Esophagus squamous epithelium (tissue), 5 donors: Measurements from ENCODE around the gene PTPN14. TPM values are rescaled to one million over a fixed set of nuclear protein-coding genes. Genes with fewer than 3 reads are reported as not detected.

ENCODE experiments used
- DNase-seq: peaks from one replicate; lab custom pipeline; 2025; lab: John Stamatoyannopoulos, UW
- H3K27ac ChIP-seq, 4 donors: fragments of 200-600 bp; sonication (generic); one replicate each; pipeline ENCODE4 v1.5.1; 2016 to 2019; ENCODE audit warnings: mild to moderate bottlenecking in 1 of 4
- H3K27me3 ChIP-seq, 4 donors: fragments of 200-600 bp; sonication (generic); 1 replicate in 3 of 4; 2 replicates in 1 of 4; pipeline versions ENCODE4 v1.5.1 to v1.6.0; 2017 to 2021; ENCODE audit warnings: antibody characterized with exemption in 1 of 4
- H3K36me3 ChIP-seq, 3 donors: fragments of 200-600 bp; sonication (generic); one replicate each; pipeline ENCODE4 v1.5.1; 2016 to 2019
- H3K4me1 ChIP-seq, 3 donors: fragments of 200-600 bp; sonication (generic); one replicate each; pipeline ENCODE4 v1.5.1; 2017 to 2019
- H3K4me3 ChIP-seq, 4 donors: fragments of 200-600 bp; sonication (generic); 1 replicate in 3 of 4; 2 replicates in 1 of 4; pipeline ENCODE4 v1.5.1; 2016 to 2019; ENCODE audit warnings: mild to moderate bottlenecking in 2 of 4, moderate library complexity in 1 of 4
- H3K9me3 ChIP-seq, 3 donors: fragments of 200-600 bp; sonication (generic); one replicate each; pipeline ENCODE4 v1.5.1; 2016 to 2019
- POLR2A ChIP-seq, 4 donors: fragments of 450-650 bp; IDR thresholded peaks; one replicate each; pipeline ENCODE4 v1.6.1; 2017; ENCODE audit warnings: antibody characterized with exemption in 4 of 4, mild to moderate bottlenecking in 4 of 4, moderate library complexity in 3 of 4
- WGBS, 2 donors: methylation state at CpG; one replicate each; pipeline ENCODE4 v1.1.5; 2018; 5-methylcytosine and 5-hydroxymethylcytosine counted together
- intact Hi-C: fragments of 100-400 bp; cut with DNase I; formaldehyde crosslinking; loops from one replicate; pipeline ENCODE4 v1.15.0; 2022
- total RNA-seq, 4 donors: library from RNA; depleted of rRNA; stranded (reverse); fragments of >200 nt; gene quantifications; one replicate each; pipeline ENCODE4 v1.1.0, GENCODE V29; 2016
- TF ChIP-seq, protein P1 (sequence below), 6 experiments: fragments of 450-650 bp in 4 of 6; fragments of 200-600 bp in 2 of 6; sonication (generic) in 2 of 6; IDR thresholded peaks; one replicate each; pipeline ENCODE4 v1.5.1; 2016 to 2019; ENCODE audit warnings: antibody characterized with exemption in 6 of 6, mild to moderate bottlenecking in 4 of 6, moderate library complexity in 4 of 6
- donor health status: DM: yes; HTN: yes; CAD: no.

PTPN14 gene
- total RNA-seq, 4 donors from 2014 or later, result 14.4 to 28.8 (median 15.7) TPM

DNA sequence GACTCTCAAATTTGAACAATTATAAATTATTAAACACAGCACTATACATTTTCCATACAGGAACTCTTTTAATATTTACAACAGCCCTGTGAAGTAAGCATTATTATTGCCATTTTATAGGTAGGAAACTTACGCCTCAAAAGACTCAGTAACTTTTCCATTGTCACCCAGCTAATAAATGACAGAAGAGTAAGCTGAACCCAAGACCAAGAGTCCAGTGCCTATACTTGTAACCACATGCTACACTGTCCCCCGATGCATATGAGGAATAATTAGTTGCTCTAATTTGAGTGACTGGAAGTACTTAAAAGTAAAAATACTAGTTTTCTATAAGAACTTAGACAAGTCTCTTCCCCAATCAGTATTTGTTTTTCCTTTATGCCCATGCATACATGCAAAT, 88.5 kb downstream of the PTPN14 start:
- H3K4me3 ChIP-seq, result no peak overlapping the region
- H3K9me3 ChIP-seq, result no peaks in the 10 kb centered on the region
- H3K27me3 ChIP-seq, result no peaks in the 10 kb centered on the region
- peaks cover 0 to 20% (median 11%) of the 10 kb centered on the region in 3 donors for H3K4me1 ChIP-seq
- 76 to 94% methylated on average over 2 of the region's 2 CpGs for WGBS, 2 donors
- no peak for DNase-seq
- TF ChIP-seq, protein P1, sequence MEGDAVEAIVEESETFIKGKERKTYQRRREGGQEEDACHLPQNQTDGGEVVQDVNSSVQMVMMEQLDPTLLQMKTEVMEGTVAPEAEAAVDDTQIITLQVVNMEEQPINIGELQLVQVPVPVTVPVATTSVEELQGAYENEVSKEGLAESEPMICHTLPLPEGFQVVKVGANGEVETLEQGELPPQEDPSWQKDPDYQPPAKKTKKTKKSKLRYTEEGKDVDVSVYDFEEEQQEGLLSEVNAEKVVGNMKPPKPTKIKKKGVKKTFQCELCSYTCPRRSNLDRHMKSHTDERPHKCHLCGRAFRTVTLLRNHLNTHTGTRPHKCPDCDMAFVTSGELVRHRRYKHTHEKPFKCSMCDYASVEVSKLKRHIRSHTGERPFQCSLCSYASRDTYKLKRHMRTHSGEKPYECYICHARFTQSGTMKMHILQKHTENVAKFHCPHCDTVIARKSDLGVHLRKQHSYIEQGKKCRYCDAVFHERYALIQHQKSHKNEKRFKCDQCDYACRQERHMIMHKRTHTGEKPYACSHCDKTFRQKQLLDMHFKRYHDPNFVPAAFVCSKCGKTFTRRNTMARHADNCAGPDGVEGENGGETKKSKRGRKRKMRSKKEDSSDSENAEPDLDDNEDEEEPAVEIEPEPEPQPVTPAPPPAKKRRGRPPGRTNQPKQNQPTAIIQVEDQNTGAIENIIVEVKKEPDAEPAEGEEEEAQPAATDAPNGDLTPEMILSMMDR (IDR thresholded peaks at IDR 0.05), result no peak
- no peak for TF ChIP-seq POLR2A (IDR thresholded peaks at IDR 0.05)
- no peak overlapping the region for H3K27ac ChIP-seq
- H3K36me3 ChIP-seq, result peaks cover 0 to 15% (median 0%) of the 10 kb centered on the region in 3 donors
- intact Hi-C loops, result no loop called here

DNA sequence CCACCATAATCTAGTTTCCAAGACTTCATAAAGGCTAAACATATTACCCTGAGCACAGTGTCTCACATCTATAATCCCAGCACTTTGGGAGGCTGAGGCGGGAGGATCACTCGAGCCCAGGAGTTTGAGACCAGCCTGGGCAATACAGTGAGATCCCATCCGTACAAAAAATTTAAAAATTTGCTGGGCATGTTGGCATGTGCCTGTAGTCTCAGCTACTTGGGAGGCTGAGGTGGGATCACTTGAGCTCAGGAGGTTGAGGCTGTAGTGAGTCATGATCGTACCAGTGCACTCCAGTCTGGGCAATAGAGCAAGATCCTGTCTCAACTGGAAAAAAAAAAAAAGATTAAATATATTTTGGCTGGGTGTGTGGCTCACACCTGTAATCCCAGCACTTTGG, 90.1 kb downstream of the PTPN14 start:
- H3K27ac ChIP-seq, result no peak overlapping the region
- no peak overlapping the region for H3K4me3 ChIP-seq
- WGBS, 2 donors, result 77 to 81% methylated on average over 4 of the region's 4 CpGs
- intact Hi-C loops, result no loop called here
- DNase-seq, result no peak
- peaks cover 0 to 15% (median 0%) of the 10 kb centered on the region in 3 donors for H3K36me3 ChIP-seq
- H3K4me1 ChIP-seq, result peaks cover 0 to 9% (median 2%) of the 10 kb centered on the region in 3 donors
- no peak for TF ChIP-seq POLR2A (IDR thresholded peaks at IDR 0.05)
- TF ChIP-seq, protein P1 (IDR thresholded peaks at IDR 0.05), result no peak
- H3K9me3 ChIP-seq, result no peaks in the 10 kb centered on the region
- no peaks in the 10 kb centered on the region for H3K27me3 ChIP-seq

DNA sequence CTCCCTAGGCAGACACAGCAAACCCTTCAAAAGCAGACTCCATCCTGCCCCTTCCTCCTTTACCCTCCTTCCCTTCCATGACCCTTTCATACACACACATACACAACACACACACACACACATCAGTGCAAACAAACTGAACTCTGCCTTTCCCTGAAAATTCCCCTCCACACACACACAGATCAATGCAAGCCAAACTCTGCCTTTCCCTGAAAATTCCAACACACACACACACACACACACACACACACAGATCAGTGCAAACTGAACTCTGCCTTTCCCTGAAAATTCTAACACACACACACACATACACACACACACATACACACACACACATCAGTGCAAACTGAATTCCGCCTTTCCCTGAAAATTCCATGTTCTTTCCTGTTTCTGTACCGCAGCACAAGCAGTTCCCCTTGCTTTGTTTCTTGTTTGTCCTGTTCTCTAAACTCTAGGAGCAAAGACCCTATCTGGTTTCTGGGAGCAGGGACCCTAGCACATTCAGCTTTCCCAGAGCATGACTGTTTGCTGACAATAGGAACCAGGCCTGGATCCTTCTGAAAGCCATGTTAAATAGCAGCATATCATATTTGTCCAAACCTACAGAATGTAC, 91.0 kb downstream of the PTPN14 start:
- Histone ChIP-seq H3K27me3 (no peaks in the 10 kb centered on the region), H3K4me3 (no peak overlapping the region), H3K9me3 (no peaks in the 10 kb centered on the region), H3K36me3 (peaks cover 0 to 15% (median 0%) of the 10 kb centered on the region in 3 donors), H3K4me1 (peaks cover 0 to 6% (median 3%) of the 10 kb centered on the region in 3 donors), H3K27ac (no peak overlapping the region)
- TF ChIP-seq, protein P1 (IDR thresholded peaks at IDR 0.05), result no peak
- no peak for TF ChIP-seq POLR2A (IDR thresholded peaks at IDR 0.05)
- DNase-seq, result no peak
- 42 to 90% methylated on average over 2 of the region's 2 CpGs for WGBS, 2 donors
- intact Hi-C loops, result no loop called here

DNA sequence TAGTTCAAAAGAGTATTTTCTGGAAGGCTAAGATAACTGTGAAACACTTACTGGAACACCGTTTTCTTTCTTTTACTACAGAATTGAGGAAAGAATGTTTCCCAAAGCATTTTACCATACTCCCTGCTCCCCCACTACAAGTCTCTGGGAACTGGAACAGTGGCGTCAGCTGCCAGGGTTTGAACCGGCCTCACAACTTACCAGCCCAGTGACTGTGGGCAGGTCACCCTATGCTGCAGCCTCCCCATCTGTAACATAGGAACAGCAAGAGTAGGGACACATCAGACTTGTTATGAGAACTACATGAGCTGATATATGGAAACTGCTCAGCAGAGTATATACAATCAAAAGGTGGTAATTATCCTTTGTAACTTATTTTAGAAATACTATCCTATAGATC, 91.5 kb downstream of the PTPN14 start:
- intact Hi-C loops, result no loop called here

DNA sequence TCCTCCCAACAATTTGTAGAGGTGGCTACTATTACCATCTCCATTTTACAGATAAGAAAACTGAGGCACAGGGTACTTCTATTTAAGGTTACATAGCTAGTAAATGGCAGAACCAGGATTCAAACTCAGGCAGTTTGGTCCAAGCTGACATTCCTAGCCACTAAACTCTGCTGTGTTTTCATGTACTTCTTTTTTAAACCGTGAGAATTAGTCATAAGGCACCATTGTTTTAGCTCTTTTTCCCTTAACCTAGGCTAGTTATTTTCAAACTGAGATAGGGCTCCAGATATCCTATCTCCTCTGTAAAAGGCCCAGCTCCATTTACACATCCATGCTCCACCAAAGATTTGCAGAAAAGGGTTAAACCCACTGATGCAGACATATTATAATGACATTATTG, 92.9 kb downstream of the PTPN14 start:
- no peak overlapping the region for H3K27ac ChIP-seq
- H3K4me1 ChIP-seq, result peaks cover 0 to 22% (median 3%) of the 10 kb centered on the region in 3 donors
- intact Hi-C loops, result no loop called here
- peaks cover 0 to 2% (median 0%) of the 10 kb centered on the region in 3 donors for H3K36me3 ChIP-seq
- H3K9me3 ChIP-seq, result no peaks in the 10 kb centered on the region
- WGBS, 2 donors, result 45 to 52% methylated on average over 1 of the region's 1 CpG
- H3K4me3 ChIP-seq, result no peak overlapping the region
- DNase-seq, result no peak
- no peaks in the 10 kb centered on the region for H3K27me3 ChIP-seq
- TF ChIP-seq, protein P1 (IDR thresholded peaks at IDR 0.05), result no peak
- no peak for TF ChIP-seq POLR2A (IDR thresholded peaks at IDR 0.05)

More for the DNA sequence above, 91.5 kb downstream of the PTPN14 start:
- peaks cover 0 to 14% (median 0%) of the 10 kb centered on the region in 3 donors for H3K36me3 ChIP-seq
- H3K4me1 ChIP-seq, result peaks cover 0 to 11% (median 3%) of the 10 kb centered on the region in 3 donors
- no peak overlapping the region for H3K27ac ChIP-seq
- TF ChIP-seq POLR2A (IDR thresholded peaks at IDR 0.05), result no peak
- TF ChIP-seq, protein P1 (IDR thresholded peaks at IDR 0.05), result no peak
- H3K4me3 ChIP-seq, result no peak overlapping the region
- 78 to 86% methylated on average over 2 to 3 of the region's 3 CpGs for WGBS, 2 donors
- no peaks in the 10 kb centered on the region for H3K27me3 ChIP-seq
- H3K9me3 ChIP-seq, result no peaks in the 10 kb centered on the region
- no peak for DNase-seq
